NT2/D1 (cell line): ENCODE measurements around the gene PLAAT5.

Experiments used
- SUZ12 ChIP-seq: IDR thresholded peaks from 2 replicates; pipeline ENCODE4 v1.6.1; 2011; ENCODE audit not compliant: insufficient read length, insufficient read depth; ENCODE audit errors: extremely low read depth
- YY1 ChIP-seq: IDR thresholded peaks from 2 replicates; pipeline ENCODE4 v1.6.1; 2011; ENCODE audit not compliant: insufficient read length, insufficient read depth
- ZNF274 ChIP-seq: IDR thresholded peaks from 2 replicates; pipeline ENCODE4 v1.6.1; 2011; ENCODE audit warnings: mild to moderate bottlenecking, low read depth, low read length

- TF ChIP-seq YY1 = no peak
- TF ChIP-seq ZNF274 = no peak
- TF ChIP-seq SUZ12 = no peak
Measured at GRCh38 chr11:63521896-63522295, 30.9 kb upstream of the PLAAT5 start.
